Effector CD4-positive, alpha-beta T cell (primary cell): ENCODE measurements around the gene ROBO2.

Experiments
- DNase-seq: peaks from one replicate; pipeline ENCODE4 v3.0.0-alpha.2; 2020

ROBO2 gene

DNA sequence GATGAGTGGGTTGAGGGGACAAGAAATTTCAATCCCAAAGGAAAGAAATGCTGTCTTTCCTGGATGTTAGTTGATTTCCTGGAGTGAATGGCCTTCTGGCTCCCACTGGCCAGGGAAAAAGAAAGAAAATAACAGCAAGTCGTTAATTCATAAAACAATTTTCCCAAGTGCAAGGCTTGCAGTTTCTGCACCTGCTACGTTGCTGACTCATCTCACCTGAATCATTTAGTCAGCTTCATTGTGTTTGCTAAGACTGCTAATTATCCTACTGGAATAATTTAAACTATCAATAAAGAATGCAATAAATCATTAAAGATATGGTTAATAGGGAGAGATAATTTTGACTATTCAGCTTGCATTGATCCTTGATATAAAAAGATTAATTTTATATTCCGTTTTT lies 387.6 kb downstream of the ROBO2 start:
- no peak for DNase-seq

DNA sequence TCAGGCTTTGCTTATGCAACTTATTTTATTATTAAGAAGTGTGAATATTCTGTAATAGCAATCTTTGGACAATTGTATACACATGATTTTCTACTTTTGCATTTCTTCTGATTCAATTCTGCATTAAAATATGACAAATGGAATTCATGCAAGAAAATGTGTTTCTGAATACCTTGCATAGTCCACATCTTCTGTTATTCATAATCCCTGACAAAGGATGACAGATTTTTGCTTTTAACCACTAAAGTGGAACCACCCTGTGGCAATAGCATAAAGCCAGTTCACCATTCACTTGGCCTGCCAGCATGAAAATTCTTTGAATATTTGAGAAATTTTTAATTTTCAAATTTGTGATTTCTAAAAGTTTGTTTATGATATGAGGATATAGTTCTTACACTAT lies 397.0 kb downstream of the ROBO2 start:
- no peak for DNase-seq

DNA sequence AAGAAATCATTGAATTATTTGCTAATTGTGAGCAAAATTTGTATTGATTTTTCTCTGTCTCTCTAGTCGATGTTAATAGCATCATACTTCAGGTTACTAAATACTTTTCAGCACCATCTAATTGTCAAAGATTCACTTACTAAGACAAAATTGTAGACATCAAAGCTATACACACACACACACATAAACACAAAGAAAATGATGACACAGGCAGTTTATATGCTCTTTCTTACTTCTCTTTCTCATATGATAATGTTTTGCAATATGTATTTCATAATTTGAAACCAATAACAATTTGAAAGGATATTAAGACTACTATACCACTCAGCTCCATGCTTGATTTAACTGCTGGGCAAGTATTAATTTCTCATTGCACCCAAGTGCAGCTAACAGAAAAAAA lies 406.2 kb downstream of the ROBO2 start:
- no peak for DNase-seq

DNA sequence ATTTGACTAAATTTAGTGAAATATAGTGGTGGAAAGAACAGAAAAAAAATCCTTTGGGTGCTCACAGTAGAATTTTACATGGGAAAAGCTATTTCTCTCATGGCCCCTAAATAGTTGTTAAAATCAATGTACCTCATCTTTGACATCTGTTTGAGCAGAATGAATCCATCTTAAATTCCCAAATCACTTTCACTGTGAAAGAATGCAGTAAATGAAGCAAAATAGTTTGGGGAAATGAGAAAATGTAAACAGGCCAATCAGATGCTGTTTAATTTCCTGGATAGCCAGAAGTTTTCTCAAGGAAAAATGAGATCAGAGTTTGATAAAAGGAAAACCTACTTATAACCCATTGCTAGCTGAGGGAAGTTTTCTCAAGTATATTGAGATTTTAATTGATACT lies 406.9 kb downstream of the ROBO2 start:
- no peak for DNase-seq

DNA sequence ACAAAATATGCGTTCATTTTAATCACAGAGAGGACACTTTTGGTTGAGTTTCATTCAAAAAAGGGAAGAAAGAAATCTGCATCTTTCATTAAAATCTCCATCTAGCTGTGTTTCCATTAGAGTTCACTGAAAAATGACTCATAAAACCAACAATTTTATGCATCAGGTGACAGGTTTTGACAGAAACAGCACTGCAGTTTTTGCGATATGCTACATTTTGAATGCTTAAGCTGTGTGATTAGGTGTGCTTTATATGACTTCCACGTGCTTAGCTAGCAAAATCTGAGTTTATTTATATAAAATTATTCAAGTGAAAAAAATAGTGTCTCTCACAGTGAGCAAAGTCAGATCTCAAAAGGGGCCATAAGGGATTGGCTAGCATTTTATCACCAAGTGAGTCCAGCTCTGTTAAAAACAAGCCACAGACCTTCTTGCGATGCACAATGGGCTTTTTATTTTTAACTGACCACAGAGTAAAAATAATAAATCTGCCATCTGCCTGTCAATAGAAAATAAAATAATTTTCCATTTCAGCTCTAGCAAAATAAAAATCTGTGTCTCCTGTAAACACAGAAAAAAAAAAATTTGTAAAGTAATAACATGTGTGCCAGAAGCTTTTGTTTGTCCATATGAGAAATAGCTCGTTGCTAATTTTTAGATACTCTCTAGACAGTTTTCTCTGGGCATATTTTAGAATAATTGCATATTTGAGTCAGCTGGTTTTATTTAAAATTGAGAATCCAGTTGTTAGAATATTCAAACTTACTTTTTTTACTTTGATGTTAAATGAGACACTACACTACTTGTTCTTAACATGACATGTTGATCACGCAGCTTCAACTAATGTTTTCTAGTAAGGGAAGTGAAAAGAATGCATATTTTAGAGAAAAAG lies 409.8 kb downstream of the ROBO2 start:
- no peak for DNase-seq

DNA sequence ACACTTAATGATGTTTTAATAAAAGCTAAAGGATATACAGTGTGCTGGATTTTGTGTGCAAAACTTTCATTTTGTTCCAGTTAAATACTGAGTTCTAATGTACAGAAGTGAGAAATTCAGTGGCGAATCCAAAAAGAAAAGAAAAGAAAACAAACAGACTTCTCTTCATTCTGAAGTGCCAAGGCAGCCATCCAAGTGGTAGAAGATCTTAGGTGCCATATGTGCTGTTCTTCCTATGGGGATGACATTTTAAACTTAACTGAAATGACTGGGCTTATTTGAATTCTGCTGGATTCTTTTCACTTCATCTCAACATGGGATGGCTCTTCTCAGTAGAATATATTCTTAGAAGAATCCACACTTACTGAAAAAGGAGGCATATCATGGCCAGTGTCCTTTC lies 416.5 kb downstream of the ROBO2 start:
- no peak for DNase-seq

DNA sequence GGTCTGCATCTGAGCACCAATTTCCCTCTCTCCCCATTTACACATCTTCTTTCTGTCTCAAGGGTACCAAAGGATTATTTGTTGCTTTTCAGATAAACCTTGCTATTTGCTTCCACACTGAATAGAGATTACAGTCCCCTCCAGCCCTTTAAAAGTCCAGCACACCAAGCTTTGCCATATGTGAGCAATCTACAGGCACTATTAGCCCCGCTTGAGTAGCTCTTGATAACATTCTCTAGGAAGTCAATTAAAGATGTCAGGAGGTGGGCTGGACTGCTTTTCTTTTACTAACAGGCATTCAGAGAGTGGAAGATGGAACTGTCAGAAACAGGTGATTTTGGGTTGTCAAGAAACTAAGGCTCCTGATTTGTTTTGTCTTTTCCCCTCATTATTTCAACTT lies 417.0 kb downstream of the ROBO2 start:
- no peak for DNase-seq

DNA sequence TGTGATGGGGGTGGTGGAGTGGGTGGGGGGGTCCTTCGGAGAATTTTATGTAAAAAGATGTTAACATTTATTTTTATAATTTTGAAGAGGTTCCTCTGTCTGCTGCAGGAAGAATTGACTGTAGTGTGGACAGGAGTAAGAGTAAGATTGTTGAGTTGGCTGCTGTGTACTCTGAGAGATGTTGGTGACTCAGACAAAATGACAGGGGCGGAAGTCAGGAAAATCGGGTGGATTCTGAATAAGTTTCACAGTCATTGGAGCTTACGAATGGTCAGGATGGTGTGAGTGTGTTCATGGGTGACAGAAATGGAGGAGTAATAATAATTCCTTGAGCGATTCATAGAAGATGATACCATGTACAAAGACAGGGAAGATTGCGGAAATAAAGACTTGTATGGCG lies 420.0 kb downstream of the ROBO2 start:
- DNase-seq = no peak

DNA sequence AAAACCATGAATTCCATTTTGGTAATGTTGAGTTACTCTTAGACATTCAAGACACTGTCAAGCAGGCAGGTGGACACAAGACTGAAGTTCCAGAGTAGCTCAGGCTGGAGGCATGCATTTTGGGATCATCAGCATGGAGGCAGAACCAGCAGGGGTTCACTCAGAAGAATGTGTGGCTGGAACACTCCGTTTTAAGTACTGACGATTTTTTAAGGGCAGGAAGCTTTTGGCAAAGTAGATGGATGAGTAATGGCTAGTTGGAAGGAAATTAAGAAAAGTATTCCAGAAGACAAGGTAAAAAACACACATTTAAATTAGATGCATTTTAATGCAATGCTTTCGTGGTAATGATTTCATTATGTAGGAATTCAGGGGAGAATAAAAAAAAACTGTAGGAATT lies 420.4 kb downstream of the ROBO2 start:
- DNase-seq = no peak

DNA sequence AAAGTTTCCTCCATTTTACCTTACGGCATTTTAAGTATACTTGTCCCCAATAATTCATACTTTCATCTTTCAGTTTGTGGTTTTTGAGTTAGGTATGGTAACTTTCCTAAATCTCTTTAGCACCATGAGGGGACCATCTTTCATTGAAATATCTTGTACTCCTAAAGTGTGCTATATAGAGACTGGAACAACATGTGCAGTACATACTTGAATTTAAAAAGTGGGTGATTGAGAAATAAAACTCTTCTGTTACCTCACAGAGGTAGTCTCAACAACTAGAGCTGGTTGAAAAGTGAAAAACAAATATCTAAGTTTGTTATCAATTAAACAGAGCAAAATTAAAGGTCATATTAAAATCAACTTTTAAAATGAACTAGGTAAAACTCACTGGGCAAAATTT lies 423.1 kb downstream of the ROBO2 start:
- no peak for DNase-seq

DNA sequence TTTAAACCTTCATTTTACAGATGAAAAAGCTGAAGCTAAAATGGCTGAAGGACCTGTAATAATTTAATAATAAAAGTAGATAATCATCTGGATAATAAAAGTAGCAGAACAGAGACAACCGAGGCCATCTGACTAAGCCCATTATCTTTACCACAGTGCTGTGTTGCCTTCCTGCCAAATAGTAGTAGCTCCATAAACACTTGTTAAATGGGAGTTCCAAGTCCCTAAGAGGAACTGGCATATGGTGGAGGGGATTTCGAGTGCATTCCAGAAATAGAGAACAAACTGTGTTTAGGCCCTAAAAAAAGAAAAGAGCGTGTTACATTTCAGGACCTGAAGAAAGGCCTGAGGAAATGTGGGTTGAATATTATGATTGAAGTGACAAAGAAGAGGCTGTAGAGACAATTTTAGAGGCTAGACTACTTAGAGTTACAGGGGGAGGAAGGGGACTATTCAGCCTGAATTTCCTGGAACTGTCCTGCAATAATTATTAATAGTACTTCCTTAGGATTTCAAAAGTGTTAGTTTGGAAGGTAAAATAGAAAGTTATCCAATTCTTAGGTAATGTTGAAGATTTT lies 424.3 kb downstream of the ROBO2 start:
- DNase-seq = no peak

DNA sequence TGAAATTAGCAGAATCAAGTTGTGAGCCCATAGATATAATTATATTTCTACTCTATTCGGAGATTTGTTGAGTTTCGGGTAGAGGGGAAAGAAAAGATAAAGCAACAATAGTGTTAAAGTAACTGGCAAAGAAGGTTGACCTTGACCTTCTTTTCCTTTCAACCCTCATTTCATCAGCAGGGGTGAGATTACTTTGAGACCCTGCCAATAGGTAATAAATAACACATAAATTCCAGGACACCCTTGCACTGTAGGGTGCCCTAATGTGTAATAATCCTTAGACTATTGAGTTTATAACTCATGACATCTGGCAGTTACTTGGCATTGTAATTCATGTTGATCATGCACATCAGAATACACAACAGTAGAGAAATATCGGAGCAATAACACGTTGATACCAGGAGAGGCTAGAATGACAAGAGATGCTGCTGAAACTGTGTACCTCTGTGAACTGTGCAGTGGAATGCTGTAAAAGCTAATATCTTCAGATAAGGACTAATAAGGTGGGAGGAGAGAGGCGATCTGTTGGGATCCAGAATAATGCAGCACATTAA lies 426.7 kb downstream of the ROBO2 start:
- DNase-seq = no peak

DNA sequence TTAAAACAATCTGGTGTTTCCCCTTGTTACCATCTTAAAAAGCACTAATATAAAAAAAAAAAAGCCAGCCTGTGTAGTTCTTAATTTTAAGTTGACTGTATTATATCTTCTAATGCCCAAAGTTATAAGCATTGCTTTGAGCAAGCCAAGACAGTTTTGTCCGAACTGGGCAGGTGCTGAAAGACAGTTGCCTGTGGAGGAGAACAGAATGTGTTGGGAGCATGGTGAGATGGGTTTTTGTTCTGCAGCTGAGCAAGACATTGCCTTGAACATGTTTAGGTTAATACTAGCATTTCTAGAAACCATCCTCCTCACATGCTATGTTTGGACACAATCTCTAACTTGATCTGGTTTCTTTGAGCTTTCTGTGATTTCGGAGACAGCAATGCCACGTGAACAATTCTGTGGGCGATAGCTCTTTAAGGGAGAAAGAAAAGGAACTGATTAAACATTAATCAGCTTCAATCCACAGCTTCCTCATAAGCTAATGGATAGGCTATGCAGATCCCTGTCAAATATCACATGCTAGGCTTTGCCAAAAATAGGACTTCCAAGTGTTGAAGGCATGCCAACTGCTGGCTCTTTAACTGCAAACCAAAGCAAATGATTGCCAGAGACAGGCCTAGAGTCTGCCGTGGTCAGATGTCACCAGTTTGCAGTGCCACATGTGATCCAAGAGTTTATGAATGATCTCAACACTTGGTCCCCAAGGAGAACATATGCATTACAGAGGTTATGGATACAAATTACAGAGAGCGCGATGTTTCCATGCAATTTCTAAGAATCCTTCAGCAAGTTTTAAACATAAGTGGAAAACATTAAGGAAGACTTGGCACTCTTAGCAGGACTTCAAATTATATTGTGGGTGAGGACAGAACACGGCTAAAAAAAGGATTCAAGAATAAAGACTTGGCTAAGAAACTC lies 428.1 kb downstream of the ROBO2 start:
- DNase-seq = no peak

DNA sequence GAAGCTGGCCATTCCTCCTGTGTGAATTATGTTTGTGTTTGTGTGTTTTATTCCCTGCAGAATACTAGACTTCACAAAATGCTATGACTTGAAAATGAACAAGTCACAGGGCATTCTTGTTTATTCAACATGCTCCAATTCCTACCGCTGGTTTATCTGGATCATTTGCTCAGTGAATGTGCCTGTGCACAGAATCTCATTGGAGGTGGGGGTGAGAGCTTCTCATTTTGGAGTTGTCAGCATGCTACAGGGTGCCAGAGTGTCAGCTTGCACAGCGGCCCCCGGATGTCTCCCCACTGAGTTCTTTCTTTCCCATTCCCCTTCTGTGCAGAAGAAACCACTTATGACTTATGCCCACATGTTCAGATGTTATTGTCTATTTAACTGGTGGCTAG lies 428.7 kb downstream of the ROBO2 start:
- DNase-seq = no peak

DNA sequence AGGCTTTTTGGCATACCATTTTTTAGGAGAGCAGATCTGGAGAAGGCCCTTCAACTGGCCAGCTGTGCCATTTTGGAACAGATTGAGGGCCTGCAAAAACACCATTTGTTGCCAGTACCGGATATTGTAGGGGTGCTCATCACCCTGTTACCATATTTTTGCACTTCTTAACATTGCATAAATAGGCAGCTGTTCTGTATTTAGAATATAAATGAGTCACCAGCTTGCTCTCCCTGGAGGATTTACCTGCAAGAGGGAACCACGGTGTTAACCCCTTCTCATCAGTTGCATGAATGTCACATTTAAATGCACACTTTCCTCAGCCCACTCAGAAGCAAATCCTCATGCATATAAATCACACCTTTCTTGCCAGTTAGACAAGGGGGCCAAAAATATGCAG lies 435.6 kb downstream of the ROBO2 start:
- DNase-seq = no peak

DNA sequence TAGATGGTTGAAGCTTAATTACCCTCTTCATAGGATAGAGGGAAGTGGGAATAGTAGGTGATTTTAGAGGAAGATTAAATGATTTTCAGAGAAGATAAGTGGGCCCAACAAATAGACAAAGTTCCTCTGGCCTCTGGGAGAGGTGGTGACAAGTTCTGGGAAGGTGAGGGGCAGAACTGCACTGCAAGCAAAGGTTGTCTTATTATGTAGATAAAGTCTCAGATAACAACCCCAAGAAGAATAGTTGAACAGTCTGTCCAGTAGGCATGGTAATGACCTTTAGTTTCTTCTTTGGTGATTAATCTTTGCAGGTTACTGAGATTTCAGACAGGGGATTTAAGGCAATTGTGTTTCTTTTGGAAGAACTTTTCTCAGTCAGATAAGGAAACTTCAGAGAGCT lies 439.1 kb downstream of the ROBO2 start:
- no peak for DNase-seq

DNA sequence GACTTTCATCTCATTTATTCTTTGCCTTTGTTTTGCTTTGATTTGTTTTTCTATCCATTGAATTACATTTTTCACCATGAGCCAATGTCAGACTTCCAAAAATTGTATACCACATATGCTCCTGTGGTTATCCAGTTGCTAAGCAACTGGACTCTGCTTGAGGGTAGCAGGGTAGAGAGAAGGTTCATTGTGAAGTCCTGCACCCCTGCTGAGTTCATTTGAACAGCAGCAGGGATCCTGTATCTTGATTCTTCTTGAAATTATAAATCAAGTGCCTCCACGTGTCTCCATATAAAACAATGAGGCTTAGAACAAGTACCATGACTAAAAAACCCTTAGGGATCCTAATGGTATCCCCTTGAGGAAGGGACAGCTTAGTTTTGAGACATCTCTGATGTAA lies 449.3 kb downstream of the ROBO2 start:
- no peak for DNase-seq

DNA sequence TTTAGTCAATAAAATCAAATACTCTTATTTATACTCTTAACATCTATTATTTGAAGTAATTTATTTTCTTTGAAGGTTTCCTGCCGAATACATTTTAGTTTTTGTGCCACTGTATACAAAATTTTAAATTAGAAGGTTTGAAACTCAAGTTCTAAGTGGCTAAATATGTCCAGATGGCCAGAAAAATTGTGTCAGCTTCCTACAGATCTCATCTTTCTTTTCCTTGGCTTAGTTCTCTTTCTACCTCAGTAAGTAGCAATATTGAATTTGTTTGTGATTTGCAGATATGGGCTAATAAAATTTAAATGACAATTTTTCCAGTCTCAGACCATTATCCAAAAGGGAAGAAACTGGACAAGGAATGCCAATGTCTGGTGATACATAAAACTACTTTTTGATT lies 452.1 kb downstream of the ROBO2 start:
- no peak for DNase-seq

DNA sequence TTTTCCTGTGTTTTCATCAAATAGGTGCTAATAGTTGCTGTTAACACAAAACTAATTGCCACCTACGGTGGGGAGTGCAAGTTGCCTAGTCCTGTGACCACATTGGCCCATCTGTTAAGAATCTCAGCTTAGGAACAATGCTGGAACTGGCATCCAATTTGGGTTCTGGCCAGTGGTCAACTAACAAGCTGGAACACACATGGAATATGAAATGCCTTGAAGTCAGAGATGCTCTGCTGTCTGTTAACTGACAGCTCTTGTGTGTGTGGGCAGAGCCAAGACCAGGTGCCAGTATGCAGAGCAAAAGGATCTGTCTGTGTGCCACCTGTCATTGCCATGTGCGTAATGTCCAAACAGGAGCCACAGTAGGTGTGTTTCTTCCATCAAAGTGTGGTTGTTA lies 460.8 kb downstream of the ROBO2 start:
- DNase-seq = no peak

DNA sequence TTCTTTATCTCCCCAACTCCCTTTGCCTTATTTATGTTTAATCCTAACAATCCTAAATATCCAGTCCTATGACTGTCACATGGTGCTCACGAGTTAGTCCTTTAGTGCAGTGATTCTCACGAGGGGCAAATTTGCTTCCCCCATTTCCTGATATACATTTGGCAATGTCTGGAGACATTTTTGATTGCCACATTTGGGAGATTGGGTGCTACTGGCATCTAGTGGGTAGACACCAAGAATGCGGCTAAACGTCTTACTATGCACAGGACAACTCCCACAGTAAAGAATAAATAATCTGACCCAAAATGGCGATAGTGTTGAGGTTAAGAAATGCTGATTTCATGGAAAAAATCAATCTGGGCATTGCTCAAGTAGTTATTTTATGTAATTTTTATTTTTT lies 466.5 kb downstream of the ROBO2 start:
- DNase-seq = no peak

DNA sequence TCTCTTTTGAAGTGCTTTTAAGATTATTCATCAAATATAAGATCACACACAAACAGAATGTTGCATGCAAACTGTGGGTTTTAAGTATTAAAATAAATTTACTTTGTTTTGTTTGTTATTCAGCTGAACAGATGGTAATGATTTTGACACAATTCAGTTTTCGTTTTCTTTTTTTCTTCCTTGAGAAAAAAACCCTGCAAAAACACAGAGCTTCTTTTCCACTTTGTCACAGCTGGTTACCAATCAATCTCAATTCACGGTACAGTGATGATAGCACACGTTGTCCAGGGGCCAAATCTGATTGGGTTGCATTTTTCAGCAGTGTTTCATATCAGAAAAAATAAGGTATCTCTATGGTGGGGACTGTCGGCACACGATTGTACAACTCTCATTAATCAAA lies 473.6 kb downstream of the ROBO2 start:
- DNase-seq = no peak

DNA sequence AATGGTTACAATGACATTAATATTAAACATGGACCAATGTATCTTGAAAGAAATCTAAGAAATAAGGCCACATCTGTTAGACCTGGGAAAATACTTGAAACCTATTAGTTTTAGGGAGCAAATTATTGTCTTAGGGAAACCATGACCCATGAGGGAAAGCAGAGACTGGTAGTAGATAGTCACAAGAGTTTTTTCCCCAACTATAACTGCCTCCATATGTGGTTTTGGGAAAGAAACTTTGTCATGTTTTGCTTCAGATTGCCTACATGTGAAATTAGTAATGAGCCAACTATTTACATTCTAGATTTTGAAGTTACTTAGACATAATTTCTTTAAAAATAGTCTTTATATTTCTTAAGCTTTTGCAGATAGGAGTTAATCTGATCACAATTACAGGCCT lies 474.9 kb downstream of the ROBO2 start:
- no peak for DNase-seq

DNA sequence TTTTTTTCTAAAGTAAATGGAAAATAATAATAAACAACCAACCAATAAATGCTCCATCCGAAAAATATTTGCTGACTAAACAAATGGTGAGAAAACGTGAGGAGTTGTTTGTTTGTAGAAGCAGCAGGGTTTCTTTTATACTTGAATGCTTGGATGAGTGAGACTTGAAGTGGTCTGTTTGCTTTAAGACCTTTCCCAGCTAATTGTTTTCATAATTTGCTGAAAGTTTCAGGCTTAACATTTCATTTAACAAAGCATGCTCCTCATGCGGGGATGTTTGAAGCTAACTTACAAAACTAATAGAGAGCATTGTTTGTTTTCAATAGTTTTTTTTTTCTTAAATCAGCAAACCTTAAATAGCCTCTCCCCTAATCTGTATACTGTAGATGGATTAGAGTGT lies 484.6 kb downstream of the ROBO2 start:
- DNase-seq = no peak
